HL-60 (cell line): ENCODE measurements around the gene CLDN18.

Experiments used
- CTCF ChIP-seq: IDR thresholded peaks from one replicate; pipeline ENCODE4 v1.5.1; 2011; ENCODE audit warnings: low read length, control low read depth, inconsistent platforms; ENCODE audit not compliant: insufficient read depth
- GABPA ChIP-seq: IDR thresholded peaks from 2 replicates; pipeline ENCODE4 v1.6.1; 2012; ENCODE audit warnings: low read depth
- POLR2AphosphoS5 ChIP-seq: IDR thresholded peaks from 2 replicates; pipeline ENCODE4 v1.6.1; 2012; ENCODE audit warnings: low read depth

- TF ChIP-seq CTCF: no peak
- no peak for TF ChIP-seq POLR2AphosphoS5
- no peak for TF ChIP-seq GABPA
Observed at GRCh38 chr3:138007898-138008297, 2.1 kb upstream of the CLDN18 start.
